Measurements from ENCODE around the gene MOBP.

GRCh38 chr3:39502838-39503145, 35.3 kb downstream of the MOBP start:
- TF ChIP-seq ZBTB1 (tag by site-specific recombination; IDR thresholded peaks at IDR 0.05) (no peak), ZNF768 (tag by site-specific recombination; IDR thresholded peaks at IDR 0.05) (no peak)

Measured in HEK293 (cell line).